ENCODE results near the gene FLNB.

Gene FLNB

GRCh38 chr3:58121183-58121582, 113.0 kb downstream of the FLNB start:
- H3K4me3 ChIP-seq (ENCODE audit: low read depth, low read length), result no peak overlapping the region
- no peak for DNase-seq (ENCODE audit: low read depth, low spot score)
- no peak for TF ChIP-seq CTCF (IDR thresholded peaks at IDR 0.05; ENCODE audit: low read depth, low read length)
- in situ Hi-C loops (cut with HindIII; ENCODE audit: low sequenced_read_pairs), result no loop called here

DNA sequence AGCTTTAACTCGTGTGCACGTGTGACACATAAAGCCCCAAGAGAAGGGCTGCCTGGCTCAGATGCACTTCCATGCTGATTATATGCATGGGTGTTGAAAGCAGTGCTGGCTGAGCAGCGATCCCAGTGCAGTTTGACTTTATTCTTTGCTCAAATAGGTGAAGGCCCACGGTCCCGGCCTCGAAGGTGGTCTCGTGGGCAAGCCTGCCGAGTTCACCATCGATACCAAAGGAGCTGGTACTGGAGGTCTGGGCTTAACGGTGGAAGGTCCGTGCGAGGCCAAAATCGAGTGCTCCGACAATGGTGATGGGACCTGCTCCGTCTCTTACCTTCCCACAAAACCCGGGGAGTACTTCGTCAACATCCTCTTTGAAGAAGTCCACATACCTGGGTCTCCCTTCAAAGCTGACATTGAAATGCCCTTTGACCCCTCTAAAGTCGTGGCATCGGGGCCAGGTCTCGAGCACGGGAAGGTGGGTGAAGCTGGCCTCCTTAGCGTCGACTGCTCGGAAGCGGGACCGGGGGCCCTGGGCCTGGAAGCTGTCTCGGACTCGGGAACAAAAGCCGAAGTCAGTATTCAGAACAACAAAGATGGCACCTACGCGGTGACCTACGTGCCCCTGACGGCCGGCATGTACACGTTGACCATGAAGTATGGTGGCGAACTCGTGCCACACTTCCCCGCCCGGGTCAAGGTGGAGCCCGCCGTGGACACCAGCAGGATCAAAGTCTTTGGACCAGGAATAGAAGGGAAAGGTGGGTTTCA, 114.9 kb downstream of the FLNB start:
- in situ Hi-C loops (cut with HindIII; ENCODE audit: low sequenced_read_pairs), result no loop called here
- no peak overlapping the region for H3K4me3 ChIP-seq (ENCODE audit: low read depth, low read length)
- no peak for DNase-seq (ENCODE audit: low read depth, low spot score)
- no peak for TF ChIP-seq CTCF (IDR thresholded peaks at IDR 0.05; ENCODE audit: low read depth, low read length)

- peak; percentile 8 for TF ChIP-seq CTCF (IDR thresholded peaks at IDR 0.05; ENCODE audit: low read depth, low read length)
- no peak for DNase-seq (ENCODE audit: low read depth, low spot score)
- in situ Hi-C loops (cut with HindIII; ENCODE audit: low sequenced_read_pairs), result no loop called here
- H3K4me3 ChIP-seq (ENCODE audit: low read depth, low read length), result no peak overlapping the region
Measured at GRCh38 chr3:58124387-58124786, 116.2 kb downstream of the FLNB start.

- no peak overlapping the region for H3K4me3 ChIP-seq (ENCODE audit: low read depth, low read length)
- TF ChIP-seq CTCF (IDR thresholded peaks at IDR 0.05; ENCODE audit: low read depth, low read length), result no peak
- in situ Hi-C loops (cut with HindIII; ENCODE audit: low sequenced_read_pairs), result no loop called here
- DNase-seq (ENCODE audit: low read depth, low spot score), result no peak
Measured at GRCh38 chr3:58129041-58129770, 121.0 kb downstream of the FLNB start.

DNA sequence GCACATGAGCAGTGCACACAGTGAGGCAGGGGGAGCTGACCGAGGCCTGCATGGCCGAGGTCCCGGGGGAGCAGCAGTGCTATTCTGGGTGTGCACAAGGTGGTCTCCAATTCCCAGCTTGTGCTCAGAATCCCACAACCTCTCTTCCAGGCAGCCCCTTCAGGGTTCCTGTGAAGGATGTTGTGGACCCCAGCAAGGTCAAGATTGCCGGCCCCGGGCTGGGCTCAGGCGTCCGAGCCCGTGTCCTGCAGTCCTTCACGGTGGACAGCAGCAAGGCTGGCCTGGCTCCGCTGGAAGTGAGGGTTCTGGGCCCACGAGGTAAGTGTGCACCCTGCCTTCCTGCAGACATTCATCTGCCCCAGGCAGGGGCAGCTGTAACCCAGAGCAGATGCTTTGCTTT, 122.4 kb downstream of the FLNB start:
- no peak for DNase-seq (ENCODE audit: low read depth, low spot score)
- in situ Hi-C loops (cut with HindIII; ENCODE audit: low sequenced_read_pairs), result no loop called here
- TF ChIP-seq CTCF (IDR thresholded peaks at IDR 0.05; ENCODE audit: low read depth, low read length), result no peak
- H3K4me3 ChIP-seq (ENCODE audit: low read depth, low read length), result no peak overlapping the region

DNA sequence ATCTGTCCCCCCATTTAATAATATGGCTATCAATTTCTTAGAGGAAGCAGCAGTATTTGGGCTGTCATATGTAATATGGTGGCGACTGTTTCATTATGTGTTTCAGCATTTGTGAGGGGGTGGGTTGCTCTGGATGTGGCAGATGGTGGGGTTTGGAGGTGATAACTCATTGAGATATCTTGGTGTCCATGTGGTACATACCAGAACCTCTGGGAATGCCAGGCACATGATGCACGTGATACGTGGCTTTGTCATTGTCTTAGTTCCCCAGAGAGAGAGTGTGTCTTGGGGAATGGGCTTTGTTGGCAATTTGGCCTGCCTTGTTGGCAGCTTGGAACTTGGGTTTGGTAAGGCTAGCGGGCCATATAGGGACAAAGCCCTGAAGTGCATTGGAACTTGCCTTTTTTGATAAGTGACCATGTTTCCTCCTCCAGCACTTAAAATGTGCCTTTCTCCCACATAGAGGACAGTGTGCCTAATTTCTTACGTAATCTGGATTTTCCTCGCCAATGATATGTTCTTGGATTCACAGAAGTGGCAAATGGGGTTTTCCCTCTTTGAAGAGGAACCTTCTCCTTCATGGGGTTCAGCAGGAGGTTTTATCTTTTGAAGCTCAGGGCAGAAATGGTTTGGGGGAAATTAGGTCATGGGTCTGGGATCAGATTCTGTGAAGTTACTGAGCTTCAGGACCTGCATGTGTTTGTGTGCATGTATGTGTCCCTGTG, 123.0 kb downstream of the FLNB start:
- in situ Hi-C loops (cut with HindIII; ENCODE audit: low sequenced_read_pairs), result no loop called here
- no peak for DNase-seq (ENCODE audit: low read depth, low spot score)
- H3K4me3 ChIP-seq (ENCODE audit: low read depth, low read length), result no peak overlapping the region
- TF ChIP-seq CTCF (IDR thresholded peaks at IDR 0.05; ENCODE audit: low read depth, low read length), result no peak

Measured in astrocyte of the spinal cord (primary cell).